SK-N-SH (cell line): Measurements from ENCODE around the gene KRTAP5-2. TPM values are rescaled to one million over a fixed set of nuclear protein-coding genes. Genes with fewer than 3 reads are reported as not detected.

Experiments
- CTCF ChIA-PET: fragments of 300-600, 350-600 bp; formaldehyde crosslinking; extraction: SDS; loops from one replicate; lab custom pipeline; 2021; lab: Yijun Ruan, JAX
- POLR2A ChIA-PET: fragments of 350-600 bp; sonication (Branson Sonifier 250); formaldehyde crosslinking; extraction: SDS; loops from one replicate; lab custom pipeline; 2020; ENCODE audit warnings: antibody characterized with exemption, inconsistent platforms; lab: Yijun Ruan, JAX
- DNase-seq: peaks from one replicate; pipeline ENCODE4 v3.0.0; 2012
- H2AFZ ChIP-seq: fragments of 200-600 bp; sonication (generic); 2 replicates; pipeline ENCODE4 v1.8.1; 2016; ENCODE audit warnings: antibody characterized with exemption, mild to moderate bottlenecking, low read depth
- H3F3A ChIP-seq: fragments of 200-600 bp; sonication (generic); replicated peaks from 2 replicates; pipeline ENCODE3; 2016; ENCODE audit warnings: antibody characterized with exemption, mild to moderate bottlenecking; ENCODE audit not compliant: insufficient read depth
- H3K27ac ChIP-seq, 2 experiments: fragments of 200-500 bp in 1 of 2; fragments of 200-600 bp in 1 of 2; sonication (Bioruptor generic) in 1 of 2; sonication (generic), shearing (Covaris generic) in 1 of 2; 2 replicates each; pipeline versions ENCODE4 v1.5.1 to v1.6.1; 2014 to 2016; ENCODE audit warnings: low read depth in 2 of 2, inconsistent platforms in 1 of 2, low read length in 1 of 2, mild to moderate bottlenecking in 1 of 2, mixed read lengths in 1 of 2
- H3K27me3 ChIP-seq: fragments of 200-600 bp; sonication (generic), shearing (Covaris generic); 2 replicates; pipeline ENCODE4 v1.6.1; 2016; ENCODE audit warnings: mixed run types; ENCODE audit not compliant: insufficient read depth
- H3K36me3 ChIP-seq, 2 experiments: fragments of 200-500 bp in 1 of 2; fragments of 200-600 bp in 1 of 2; sonication (Bioruptor generic) in 1 of 2; sonication (generic) in 1 of 2; replicated peaks in 1 of 2; 2 replicates each; pipeline versions ENCODE3 to v1.5.1; 2014 to 2016; ENCODE audit warnings: low read length in 1 of 2, mild to moderate bottlenecking in 1 of 2; ENCODE audit not compliant: insufficient read depth in 2 of 2, control insufficient read depth in 1 of 2
- H3K4me1 ChIP-seq, 2 experiments: fragments of 200-500 bp in 1 of 2; fragments of 200-600 bp in 1 of 2; sonication (Bioruptor generic) in 1 of 2; sonication (generic), shearing (Covaris generic) in 1 of 2; 2 replicates each; pipeline versions ENCODE4 v1.5.1 to v1.6.1; 2014 to 2016; ENCODE audit warnings: low read depth in 1 of 2, low read length in 1 of 2, mixed run types in 1 of 2; ENCODE audit not compliant: insufficient read depth in 2 of 2, control insufficient read depth in 1 of 2
- H3K4me2 ChIP-seq: fragments of 200-600 bp; sonication (generic), shearing (Covaris generic); 2 replicates; pipeline ENCODE4 v1.6.1; 2017; ENCODE audit warnings: mixed run types
- H3K4me3 ChIP-seq, 2 experiments: fragments of 200-500 bp in 1 of 2; fragments of 200-600 bp in 1 of 2; sonication (Bioruptor generic) in 1 of 2; sonication (generic), shearing (Covaris generic) in 1 of 2; 2 replicates each; pipeline versions ENCODE4 v1.5.1 to v1.8.1; 2014 to 2016; ENCODE audit warnings: low read depth in 2 of 2, inconsistent platforms in 1 of 2, low read length in 1 of 2, mild to moderate bottlenecking in 1 of 2, mixed read lengths in 1 of 2, moderate library complexity in 1 of 2
- H3K79me2 ChIP-seq: fragments of 200-600 bp; sonication (generic); 2 replicates; pipeline ENCODE4 v1.8.1; 2017; ENCODE audit warnings: mild to moderate bottlenecking; ENCODE audit not compliant: insufficient read depth
- H3K9ac ChIP-seq: fragments of 200-600 bp; sonication (generic); 2 replicates; pipeline ENCODE4 v1.6.1; 2017; ENCODE audit warnings: mixed run types
- H3K9me2 ChIP-seq: fragments of 200-600 bp; sonication (generic); 2 replicates; pipeline ENCODE4 v1.6.1; 2017; ENCODE audit warnings: mixed run types
- H3K9me3 ChIP-seq: fragments of 200-600 bp; sonication (generic); 2 replicates; pipeline ENCODE4 v1.6.1; 2017; ENCODE audit warnings: mixed run types, mild to moderate bottlenecking, moderate library complexity
- H4K20me1 ChIP-seq: fragments of 200-600 bp; sonication (generic); 2 replicates; pipeline ENCODE4 v1.6.1; 2017; ENCODE audit warnings: mild to moderate bottlenecking, mixed run types; ENCODE audit not compliant: insufficient read depth
- FOSL2 ChIP-seq: IDR thresholded peaks from 2 replicates; pipeline ENCODE4 v1.4.0; 2012; ENCODE audit warnings: low read depth, mild to moderate bottlenecking, moderate library complexity, borderline replicate concordance
- GATA2 ChIP-seq: sonication (generic); formaldehyde crosslinking; IDR thresholded peaks from 2 replicates; pipeline ENCODE4 v1.5.0; 2020; ENCODE audit warnings: mild to moderate bottlenecking, missing genetic modification reagents
- JUND ChIP-seq: IDR thresholded peaks from 2 replicates; pipeline ENCODE4 v1.4.0; 2012
- RAD21 ChIP-seq: IDR thresholded peaks from 2 replicates; pipeline ENCODE4 v1.6.1; 2012; ENCODE audit warnings: mild to moderate bottlenecking, low read length
- RCOR1 ChIP-seq: fragments of 150-350 bp; IDR thresholded peaks from 2 replicates; pipeline ENCODE4 v1.6.1; 2017; ENCODE audit warnings: antibody characterized with exemption, low read length
- REST ChIP-seq: IDR thresholded peaks from 2 replicates; pipeline ENCODE4 v1.6.1; 2012; ENCODE audit warnings: mild to moderate bottlenecking, low read depth, low read length, moderate library complexity
- SIN3A ChIP-seq: IDR thresholded peaks from 2 replicates; pipeline ENCODE4 v1.6.1; 2012; ENCODE audit warnings: low read depth, mild to moderate bottlenecking, low read length, moderate library complexity, borderline replicate concordance
- TCF12 ChIP-seq: IDR thresholded peaks from 2 replicates; pipeline ENCODE4 v1.4.0; 2012
- WGBS: methylation state at CpG from one replicate; pipeline ENCODE4 v1.1.6; 2017; ENCODE audit warnings: low lambda C conversion rate; 5-methylcytosine and 5-hydroxymethylcytosine counted together
- polyA plus RNA-seq, 3 experiments: library from polyadenylated mRNA; depleted of rRNA; stranded (reverse); fragments of >200 nt; gene quantifications; 2 replicates each; pipeline ENCODE4 v1.2.3, GENCODE V29; 2012
- TF ChIP-seq, protein P1 (sequence below): fragments of 150-350 bp; IDR thresholded peaks from 2 replicates; pipeline ENCODE4 v1.6.1; 2016; ENCODE audit warnings: mild to moderate bottlenecking, low read depth, low read length
- TF ChIP-seq, protein P2 (sequence below): IDR thresholded peaks from 2 replicates; pipeline ENCODE4 v1.4.0; 2012; ENCODE audit warnings: low read depth, borderline replicate concordance

Gene KRTAP5-2
- polyA plus RNA-seq, 1 of the 3 experiments (the other 2 are of a cell fraction) = not detected

DNA sequence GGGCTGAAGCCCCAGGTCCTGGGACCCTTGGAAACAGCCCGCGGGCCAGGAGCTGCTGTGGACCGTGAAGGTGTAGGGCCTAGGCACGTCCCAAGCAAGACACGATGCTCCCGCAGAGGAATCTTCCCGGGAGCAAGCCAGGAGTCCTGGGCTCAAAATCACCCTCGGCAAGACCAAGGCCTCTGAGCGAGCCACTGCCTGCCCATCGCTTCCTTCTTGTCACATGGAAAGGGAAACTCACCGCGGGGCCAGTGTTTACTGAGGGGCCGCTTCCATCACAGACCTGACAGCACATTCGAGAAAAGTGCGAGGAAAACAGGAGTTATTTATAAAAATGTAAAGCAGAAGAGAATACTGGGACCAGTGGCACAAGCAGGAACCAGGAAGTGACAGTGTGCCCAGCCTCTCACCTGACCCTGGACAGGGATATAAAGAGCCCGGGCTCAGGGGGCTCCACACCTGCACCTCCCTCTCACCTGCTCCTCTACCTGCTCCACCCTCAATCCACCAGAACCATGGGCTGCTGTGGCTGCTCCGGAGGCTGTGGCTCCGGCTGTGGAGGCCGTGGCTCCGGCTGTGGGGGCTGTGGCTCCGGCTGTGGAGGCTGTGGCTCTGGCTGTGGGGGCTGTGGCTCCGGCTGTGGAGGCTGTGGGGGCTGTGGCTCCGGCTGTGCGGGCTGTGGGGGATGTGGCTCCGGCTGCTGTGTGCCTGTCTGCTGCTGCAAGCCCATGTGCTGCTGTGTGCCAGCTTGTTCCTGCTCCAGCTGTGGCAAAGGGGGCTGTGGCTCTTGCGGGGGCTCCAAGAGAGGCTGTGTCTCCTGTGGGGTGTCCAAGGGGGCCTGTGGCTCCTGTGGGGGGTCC is 31.5 kb upstream of the KRTAP5-2 start, which contains the start of gene KRTAP5-5:
Gene KRTAP5-5, plus strand, starts transcription at position 450 of the 860 bp plus-strand sequence. Its CDS starts 66 bp downstream, at position 516.
- no peaks in the 10 kb centered on the region for H3K36me3 ChIP-seq
- no peak within 1 kb of the TSS for H3K27ac ChIP-seq
- no peak within 1 kb of the TSS; the same call in 1 of the 2 replicates for H2AFZ ChIP-seq
- DNase-seq = no peak
- ChIA-PET CTCF (interaction anchor here (0.7 to 4.7 kb wide), 20 partner anchors 8 to 224 kb away, joined by 3 to 49 read pairs (median 6); partner anchors contain the start of gene KRTAP5-2), POLR2A (no interaction called here)
- peaks cover 0 to 11% of the 10 kb centered on the region in 2 experiments; a peak in 1 of 4 replicates for H3K4me1 ChIP-seq
- H3F3A ChIP-seq = no peaks in the 10 kb centered on the region
- H3K27me3 ChIP-seq = peaks cover 19% of the 10 kb centered on the region; the same call in 1 of the 2 replicates
- H3K4me2 ChIP-seq = no peak within 1 kb of the TSS
- no peaks in the 10 kb centered on the region for H4K20me1 ChIP-seq
- H3K9me2 ChIP-seq = no peaks in the 10 kb centered on the region
- no peaks in the 10 kb centered on the region for H3K9me3 ChIP-seq
- H3K79me2 ChIP-seq = no peaks in the 10 kb centered on the region
- WGBS = 71% methylated on average over 16 of the region's 26 CpGs
- no peak within 1 kb of the TSS for H3K9ac ChIP-seq
- peak within 1 kb of the TSS in 1 of 2 experiments; percentile 35; a peak in 1 of 4 replicates for H3K4me3 ChIP-seq
- TF ChIP-seq JUND = no peak
- no peak for TF ChIP-seq RCOR1
- TF ChIP-seq, protein P1, sequence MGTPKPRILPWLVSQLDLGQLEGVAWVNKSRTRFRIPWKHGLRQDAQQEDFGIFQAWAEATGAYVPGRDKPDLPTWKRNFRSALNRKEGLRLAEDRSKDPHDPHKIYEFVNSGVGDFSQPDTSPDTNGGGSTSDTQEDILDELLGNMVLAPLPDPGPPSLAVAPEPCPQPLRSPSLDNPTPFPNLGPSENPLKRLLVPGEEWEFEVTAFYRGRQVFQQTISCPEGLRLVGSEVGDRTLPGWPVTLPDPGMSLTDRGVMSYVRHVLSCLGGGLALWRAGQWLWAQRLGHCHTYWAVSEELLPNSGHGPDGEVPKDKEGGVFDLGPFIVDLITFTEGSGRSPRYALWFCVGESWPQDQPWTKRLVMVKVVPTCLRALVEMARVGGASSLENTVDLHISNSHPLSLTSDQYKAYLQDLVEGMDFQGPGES = no peak
- TF ChIP-seq, protein P2, sequence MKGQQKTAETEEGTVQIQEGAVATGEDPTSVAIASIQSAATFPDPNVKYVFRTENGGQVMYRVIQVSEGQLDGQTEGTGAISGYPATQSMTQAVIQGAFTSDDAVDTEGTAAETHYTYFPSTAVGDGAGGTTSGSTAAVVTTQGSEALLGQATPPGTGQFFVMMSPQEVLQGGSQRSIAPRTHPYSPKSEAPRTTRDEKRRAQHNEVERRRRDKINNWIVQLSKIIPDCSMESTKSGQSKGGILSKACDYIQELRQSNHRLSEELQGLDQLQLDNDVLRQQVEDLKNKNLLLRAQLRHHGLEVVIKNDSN = no peak
- no peak for TF ChIP-seq TCF12
- no peak for TF ChIP-seq SIN3A
- TF ChIP-seq GATA2 (CRISPR knock-in tag) = no peak
- no peak for TF ChIP-seq REST
- no peak for TF ChIP-seq RAD21
- no peak for TF ChIP-seq FOSL2
